ELR (cell line): ENCODE data around the gene CAV1.
A peak's percentile ranks its signal among the peaks of the same experiment; 100 is the strongest.
"Not testable (repeated sequence)": the region's sequence is repeated elsewhere in the genome, so short reads cannot be mapped to it uniquely, and the experiment has no call there.

Experiments
- DNase-seq: peaks from one replicate; pipeline ENCODE4 v3.0.0-alpha.2; 2015; ENCODE audit warnings: low read depth

The CAV1 gene, protein sequence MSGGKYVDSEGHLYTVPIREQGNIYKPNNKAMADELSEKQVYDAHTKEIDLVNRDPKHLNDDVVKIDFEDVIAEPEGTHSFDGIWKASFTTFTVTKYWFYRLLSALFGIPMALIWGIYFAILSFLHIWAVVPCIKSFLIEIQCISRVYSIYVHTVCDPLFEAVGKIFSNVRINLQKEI

DNA sequence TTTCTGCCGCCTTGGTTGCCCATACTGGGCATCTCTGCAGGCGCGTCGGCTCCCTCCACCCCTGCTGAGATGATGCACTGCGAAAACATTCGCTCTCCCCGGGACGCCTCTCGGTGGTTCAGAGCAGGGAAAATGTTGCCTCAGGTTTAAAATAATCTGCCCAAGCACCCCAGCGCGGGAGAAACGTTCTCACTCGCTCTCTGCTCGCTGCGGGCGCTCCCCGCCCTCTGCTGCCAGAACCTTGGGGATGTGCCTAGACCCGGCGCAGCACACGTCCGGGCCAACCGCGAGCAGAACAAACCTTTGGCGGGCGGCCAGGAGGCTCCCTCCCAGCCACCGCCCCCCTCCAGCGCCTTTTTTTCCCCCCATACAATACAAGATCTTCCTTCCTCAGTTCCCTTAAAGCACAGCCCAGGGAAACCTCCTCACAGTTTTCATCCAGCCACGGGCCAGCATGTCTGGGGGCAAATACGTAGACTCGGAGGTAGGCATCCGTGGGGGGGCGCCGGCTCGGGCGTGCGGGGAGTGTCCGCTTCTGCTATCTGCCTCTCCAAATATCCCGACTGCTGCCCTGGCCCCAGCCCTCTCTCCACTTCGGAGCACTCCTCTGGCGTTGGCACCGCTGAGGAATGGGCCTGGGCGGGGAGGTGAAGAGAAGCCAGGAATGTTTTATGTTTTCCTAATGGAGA, at the start of gene CAV1:
Gene CAV1 (plus strand): TSS at position 428 of the 689 bp plus-strand sequence. CDS start 27 bp downstream, at position 455.
- DNase-seq: peak; percentile 96

DNA sequence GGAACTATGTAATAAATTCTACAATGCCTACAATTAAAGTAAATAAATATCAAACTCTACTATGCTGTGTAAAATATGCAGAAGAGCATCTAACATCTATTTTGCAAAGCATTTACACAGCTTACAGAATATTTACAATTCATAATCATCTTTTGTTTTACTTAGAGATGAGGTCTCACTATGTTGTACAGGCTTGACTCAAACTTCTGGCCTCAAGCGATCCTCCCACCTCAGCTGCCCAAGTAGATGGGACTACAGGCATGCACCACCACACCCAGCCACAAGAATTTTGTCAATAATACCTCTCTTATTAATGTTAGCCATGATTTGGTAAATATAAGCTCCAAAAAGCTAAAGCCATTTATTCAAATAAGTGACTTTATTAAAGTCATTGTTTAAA, 47.2 kb upstream of the CAV1 start:
- DNase-seq: no peak

DNA sequence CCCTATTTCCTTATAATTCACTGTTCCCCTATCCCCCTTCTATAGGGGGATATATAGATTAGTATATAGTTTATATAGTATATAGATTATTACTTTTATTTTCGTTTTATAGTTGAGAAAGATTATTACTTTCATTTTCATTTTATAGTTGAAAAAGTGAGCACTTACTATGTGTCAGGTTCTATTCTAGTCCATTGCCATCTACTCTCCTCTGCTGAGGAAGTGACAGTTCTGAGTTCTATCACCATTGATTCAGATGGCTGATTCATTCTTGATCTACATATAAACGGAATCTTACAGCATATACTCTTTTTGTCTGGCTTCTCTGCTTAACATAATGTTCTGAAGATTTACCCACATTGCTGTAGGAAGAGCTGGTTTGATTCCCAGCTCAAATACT, 46.0 kb upstream of the CAV1 start:
- peak; percentile 35 for DNase-seq

DNA sequence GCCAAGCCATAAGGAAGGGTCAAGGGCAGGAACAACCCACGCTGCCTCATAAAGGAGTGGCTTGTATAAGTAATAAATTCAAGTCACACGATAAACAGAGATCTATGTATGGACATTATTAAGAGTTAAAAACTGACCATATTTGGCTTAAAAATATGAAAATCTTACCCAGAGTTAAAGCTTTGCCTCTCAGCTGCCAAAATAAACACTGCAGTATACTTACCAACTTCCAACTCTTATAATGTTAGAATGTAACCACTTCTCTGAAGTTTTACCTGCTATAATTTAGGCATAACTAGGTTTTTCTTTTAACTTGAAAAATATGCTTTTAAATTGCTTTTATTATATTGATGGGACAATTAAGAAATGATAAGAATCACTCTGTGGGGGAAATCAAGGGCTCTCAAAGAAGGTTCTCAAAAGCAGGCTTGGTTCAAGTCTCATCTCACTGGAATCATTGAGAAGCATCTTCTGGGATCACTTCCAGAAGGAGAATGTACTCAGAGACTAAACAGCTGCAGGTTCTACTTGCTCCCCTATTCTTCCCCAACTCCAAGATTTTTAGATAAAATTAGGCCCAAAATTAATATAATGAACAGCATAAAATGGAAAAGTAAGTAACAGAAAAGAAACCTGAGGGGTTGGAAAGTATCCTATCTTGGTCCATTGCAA, 41.4 kb upstream of the CAV1 start:
- no peak for DNase-seq

DNA sequence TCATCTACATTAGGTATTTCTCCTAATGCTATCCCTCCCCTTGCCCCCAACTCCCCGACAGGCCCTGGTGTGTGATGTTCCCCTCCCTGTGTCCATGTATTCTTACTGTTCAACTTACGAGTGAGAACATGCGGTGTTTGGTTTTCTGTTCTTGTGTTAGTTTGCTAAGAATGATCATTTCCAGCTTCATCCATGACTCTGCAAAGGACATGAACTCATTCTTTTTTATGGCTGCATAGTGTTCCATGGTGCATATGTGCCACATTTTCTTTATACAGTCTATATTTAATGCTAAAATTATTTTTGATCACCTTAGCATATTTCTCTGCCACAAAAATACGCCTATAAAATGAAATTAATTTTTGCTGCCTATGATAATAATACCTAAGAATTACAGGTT, 40.4 kb upstream of the CAV1 start:
- DNase-seq: not testable (repeated sequence)

DNA sequence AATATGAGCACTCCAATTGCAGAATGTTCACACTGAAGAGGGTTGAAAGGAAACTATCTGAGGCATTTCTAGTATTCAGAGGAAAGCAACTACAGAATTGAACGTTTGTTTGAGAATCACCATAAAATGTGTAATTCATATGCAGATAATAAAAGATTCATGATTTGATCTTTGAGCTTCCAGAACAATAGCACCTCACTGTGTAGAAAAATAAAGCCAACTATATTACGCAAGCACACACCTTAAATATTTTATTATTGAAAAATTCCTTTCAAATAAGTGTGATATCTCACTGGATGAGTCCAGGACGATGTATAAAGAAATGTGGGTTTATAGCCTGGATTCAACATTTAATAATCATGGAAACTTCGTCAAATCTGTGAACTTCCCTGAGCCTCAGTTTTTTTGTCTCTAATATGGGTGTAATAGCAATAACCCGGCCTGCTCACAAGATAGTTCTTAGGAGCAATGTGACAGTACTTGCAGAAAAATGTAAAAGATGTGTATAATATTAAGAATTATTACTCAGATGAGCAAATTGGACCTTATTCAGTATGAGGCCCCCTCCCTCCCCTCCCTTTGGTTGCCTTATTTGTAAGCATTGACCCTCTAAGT, 36.8 kb upstream of the CAV1 start:
- no peak for DNase-seq

DNA sequence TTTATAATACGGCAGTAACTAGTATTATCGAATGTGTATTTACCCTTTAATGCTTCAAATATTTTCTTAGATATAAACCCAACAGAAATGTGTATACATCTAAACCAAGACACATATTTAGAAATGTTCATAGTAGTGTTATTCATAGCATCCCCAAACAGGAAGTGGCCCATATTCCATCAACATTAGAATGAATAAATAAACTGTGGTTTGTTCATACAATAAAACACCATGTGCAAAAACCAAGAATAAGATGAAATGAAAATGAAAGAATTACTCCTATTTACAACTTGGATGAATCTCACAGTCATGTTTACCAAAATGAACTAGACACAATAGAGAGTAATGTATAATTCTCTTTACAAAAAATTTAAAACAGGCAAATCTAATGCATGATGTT, 34.5 kb upstream of the CAV1 start:
- DNase-seq: peak; percentile 25

DNA sequence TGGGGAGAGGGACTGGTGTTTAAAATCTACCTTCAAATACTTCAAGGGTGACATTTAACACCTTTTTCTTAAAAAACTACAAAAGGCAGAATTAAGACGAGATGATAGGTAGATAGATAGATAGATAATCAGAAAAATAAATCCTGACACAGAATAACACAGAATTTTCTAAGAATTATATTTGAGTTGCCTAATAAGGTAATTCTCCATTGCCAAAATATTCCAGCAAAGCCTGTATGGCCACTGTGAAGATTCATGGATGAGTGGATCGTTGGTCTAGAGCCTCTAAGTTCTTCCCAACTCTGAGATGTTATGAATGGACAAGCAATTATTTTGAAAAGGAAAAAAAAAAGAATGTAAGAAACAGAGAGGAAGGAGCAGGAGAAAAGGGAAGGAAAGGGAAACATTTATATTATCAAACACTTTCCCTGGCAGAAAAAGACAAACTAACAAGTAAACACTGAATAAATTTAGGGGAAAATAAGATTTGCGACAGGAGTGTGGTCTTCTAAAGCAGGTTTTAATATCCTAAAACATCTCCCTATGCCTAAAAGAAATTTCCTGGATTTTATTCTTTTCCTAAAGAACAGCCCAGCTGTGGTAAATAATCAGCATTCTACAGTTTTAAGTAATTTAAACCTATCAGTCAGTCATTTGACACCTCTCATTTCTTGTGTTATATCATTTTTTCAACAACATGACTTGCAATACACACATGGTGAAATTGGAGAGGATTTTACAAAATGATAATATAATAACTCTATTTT, 32.8 kb upstream of the CAV1 start:
- no peak for DNase-seq

DNA sequence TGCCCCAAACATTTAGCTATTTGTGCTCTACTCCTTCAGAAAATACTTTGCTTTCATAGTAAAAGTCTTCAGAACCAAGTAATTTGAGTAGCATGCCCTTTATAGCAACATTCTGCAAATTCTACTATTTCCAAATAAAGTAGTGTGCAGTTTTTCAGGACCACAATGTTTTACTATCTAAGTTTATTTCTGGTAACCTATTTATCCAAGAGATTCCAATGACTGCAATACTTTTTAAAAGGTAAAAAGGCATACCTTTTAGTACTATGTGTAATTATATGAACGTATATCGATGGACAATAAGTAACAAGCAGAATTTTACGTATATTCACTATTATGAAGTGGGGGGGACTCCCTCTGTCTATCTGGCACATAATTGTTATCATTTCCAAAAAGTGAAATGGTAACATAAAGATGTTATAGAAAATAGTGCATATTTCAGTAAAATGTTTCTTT, 32.2 kb upstream of the CAV1 start:
- no peak for DNase-seq

DNA sequence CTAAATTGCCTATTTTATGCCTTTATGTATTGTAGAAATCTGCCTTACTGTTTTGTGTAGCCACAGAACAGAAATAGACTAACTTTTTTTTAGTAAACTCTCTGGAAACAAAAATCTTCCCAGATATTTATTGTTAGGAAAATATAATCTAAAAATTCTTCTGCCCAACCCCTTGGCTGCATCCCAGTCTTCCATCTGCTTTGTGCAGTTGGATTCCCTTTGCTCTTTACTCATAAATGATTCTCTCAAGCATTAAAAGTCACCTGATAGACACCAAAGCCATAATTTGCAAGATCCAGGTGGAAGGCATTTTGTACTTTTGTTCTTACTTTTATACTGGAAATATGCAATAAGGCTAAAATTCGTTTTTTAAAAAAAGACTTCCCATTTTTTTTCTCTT, 31.4 kb upstream of the CAV1 start:
- no peak for DNase-seq

DNA sequence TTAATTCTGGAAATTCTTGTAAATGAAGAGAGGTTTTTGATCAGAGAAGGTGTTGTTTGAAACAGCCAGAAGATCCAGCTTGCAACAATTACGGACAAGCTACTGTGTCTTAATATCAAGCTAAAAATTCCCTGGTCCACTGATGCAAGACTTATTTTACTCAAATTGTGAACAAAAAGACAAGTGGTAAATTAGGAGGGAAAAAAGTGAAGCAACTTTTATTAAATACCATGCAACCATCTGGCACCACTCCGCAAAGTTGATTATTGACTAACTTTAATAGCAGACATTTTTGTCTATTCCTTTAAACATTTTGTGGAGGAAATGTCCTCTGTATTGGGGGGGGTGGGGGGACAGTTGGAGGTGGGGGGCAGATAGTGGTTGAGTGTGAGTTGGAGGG, 30.4 kb upstream of the CAV1 start:
- DNase-seq: no peak

DNA sequence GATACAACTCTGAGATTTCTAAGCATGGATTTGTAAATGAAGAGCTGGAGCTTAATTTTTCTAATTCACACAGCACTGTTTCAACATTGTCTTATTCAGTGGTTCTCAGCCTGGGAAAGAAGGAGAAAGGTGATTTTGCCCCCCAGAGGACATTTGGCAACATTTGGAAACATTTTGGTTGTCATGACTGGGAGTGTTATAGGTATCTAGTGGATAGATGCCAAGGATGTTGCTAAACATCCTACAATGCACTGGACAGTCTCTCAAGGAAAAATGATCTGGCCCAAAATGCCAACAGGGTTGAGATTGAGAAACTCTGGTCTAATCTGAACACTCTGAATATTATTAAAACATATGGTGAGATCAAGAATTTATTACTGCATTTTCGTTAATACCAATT, 29.1 kb upstream of the CAV1 start:
- DNase-seq: peak; percentile 27

DNA sequence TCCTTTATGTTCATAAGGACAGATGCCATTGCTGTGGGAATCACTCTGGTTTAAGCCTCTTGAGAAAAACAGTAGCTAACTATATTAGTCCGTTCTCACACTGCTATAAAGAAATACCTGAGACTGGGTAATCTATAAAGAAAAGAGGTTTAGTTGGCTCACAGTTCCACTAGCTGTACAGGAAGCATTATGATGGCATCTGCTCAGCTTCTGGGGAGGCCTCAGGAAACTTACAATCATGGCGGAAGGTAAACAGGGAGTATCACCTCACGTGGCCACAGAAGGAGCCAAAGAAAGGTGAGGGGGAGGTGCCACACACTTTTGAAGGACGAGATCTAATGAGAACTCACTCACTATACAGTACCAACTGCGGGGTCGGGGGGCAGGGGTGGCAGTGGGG, 28.2 kb upstream of the CAV1 start:
- DNase-seq: no peak

DNA sequence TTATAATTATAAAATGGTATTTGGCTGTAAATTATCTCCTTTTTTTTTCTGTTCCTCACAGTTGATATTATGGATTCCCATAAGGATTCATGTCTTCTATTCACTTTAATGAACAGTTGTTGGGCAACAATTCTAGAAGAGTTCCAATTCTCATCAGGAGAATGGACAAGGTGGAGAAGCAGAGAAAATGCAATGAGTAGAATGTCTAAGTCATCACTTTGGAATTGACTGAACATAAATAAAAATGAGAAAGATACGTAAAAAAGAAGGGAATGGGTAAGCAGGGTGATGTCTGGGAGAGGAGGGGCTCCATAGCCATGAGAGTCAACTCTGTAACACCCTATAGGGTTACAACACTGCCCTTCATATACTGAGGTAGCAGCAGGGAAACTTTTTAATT, 27.1 kb upstream of the CAV1 start:
- peak; percentile 47 for DNase-seq

DNA sequence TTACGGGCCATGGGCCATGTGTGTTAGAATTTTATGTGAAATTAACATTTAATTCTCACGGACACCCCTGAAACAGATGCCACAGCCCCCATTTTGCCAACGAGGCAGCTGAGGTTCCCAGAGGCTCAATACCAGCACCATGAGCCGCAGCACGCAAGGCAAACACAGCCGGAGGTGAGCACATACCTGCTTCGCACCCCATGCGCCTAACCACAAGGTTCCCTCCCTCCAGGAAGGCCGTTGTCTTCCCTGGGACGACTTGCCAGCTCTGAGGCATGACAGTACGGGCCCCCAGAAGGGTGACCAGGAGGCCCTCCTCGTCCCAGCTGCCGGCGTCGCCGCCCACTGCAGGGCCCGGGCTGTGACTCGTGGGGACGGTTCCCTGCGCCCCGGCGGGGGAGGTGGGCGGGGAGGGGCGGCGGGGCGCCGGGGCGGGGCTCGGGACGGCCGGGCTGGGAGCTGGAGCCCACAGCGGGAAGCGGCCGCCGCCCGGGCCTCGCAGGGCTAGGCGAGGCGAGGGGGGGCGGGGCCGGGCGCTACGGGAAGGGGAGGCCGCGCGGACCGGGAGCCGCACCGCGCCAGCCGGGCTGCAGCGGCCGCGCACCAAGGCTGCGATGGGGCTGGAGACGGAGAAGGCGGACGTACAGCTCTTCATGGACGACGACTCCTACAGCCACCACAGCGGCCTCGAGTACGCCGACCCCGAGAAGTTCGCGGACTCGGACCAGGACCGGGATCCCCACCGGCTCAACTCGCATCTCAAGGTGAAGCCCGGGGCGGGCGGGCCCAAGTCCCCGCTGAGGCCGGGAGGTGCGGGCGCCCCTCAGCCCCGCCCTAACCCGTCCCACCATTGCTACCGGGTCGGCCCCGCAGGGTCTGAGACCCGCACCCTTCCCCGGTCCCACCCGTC, 25.4 kb upstream of the CAV1 start, which contains the start of gene CAV2:
Gene CAV2 (plus strand): TSS at position 571 of the 910 bp plus-strand sequence. CDS start 44 bp downstream, at position 615.
- peak; percentile 72 for DNase-seq

DNA sequence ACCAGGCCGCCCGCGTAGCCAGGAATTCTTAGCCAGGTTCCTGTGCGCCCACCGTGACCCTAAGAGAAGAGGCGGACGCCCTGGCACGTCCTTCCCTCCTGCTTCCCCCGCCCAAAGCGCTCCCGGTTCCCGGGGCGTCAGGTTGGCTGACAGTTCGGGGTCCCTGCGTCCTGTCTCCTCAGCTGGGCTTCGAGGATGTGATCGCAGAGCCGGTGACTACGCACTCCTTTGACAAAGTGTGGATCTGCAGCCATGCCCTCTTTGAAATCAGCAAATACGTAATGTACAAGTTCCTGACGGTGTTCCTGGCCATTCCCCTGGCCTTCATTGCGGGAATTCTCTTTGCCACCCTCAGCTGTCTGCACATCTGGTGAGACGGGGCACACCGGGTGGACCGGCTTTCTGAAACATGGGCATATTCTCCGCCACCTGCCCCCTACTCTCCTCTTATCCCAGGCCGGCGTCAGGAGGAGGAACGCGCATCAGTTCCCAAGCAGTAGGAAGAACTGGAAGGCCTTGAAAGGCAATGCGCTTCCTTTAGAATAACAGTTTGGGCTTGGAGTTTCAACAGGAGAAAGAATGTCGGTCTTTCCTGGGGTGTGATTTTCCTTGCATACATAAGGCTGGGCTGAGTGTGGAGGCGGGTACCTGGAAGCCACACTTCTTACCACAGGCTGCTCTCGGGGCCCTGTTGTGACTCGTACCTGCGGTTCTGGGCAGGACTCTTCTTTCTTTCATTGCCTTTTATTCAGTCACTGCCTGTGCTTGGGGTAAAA, 24.6 kb upstream of the CAV1 start:
- DNase-seq: peak; percentile 69

DNA sequence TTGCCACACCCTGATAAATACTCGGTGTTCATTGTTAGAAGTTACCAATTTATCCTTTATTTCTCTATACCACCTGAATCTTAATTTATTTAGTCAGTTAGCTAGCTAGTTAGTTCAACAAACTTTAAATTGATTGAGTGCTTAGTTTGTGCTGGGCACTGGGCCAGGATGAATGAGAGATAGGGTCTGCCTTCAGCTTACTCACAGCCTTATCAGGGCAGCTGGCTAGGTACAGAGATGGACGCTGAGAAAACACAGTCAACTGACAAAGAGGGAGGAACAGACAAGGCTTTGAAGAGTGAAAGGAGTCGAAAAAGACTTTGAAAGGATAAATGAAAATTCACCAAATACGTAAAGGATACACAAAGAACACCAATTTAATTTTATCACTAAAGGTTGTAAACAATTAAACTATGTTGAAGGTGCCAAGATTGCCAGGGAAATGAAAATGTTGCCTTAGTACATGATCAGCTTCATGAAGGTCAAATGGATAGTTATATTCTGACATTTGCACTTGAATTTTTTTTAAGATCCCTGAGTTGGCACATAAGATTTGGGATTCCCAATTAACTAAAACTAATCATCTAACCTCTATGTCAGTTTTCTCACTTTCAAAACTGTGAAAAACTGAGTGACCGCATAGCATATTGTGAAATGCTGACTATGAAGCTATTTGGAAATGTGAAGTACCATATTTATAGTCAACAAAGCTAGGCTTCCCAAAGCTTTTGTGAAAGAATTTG, 23.2 kb upstream of the CAV1 start:
- peak; percentile 55 for DNase-seq

DNA sequence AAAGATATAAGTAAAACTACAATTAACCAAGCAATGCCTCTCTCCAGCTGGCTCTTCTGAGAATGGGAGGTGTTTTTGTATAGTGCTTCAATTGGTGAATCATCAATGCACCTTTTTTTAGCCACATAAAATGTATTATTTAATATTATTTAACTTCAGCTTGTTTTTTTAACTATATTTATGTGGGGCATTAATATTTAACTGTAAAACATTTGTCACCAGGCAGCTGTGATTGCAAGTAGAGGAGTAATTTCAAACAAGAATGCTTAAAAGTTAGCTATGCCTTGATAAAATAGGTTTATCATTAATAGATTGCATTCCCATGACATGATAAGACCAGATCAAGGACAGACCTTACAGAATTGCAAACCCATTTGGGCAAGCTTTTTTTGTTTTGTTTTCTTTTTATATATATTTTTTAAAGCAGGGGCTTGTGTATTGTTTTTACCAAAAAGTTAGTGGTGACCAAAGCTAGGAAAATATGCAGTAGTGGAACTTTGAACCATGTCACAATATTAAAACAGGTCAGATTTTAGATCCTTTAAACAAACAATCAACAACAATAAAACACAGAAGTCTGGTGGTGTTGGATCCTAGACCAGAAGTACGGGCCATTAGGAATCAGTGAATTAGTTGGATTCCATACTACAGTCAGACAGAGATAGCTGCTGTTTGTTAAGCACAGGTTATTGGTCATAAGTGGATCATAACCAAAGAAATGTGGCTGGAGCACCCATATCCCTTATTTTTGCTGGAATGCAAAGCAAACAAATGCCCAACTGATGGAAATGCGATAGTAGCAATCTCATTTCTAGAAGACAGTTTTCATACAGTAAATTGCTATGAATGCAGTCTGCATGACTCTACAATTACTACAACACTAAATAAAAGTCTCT, 22.4 kb upstream of the CAV1 start:
- no peak for DNase-seq
